SKM-1 (cell line): ENCODE measurements around the gene XPR1.

ENCODE experiments used
- DNase-seq: peaks from one replicate; lab custom pipeline; 2025; ENCODE audit not compliant: unreplicated experiment; lab: John Stamatoyannopoulos, UW

Gene XPR1

DNA sequence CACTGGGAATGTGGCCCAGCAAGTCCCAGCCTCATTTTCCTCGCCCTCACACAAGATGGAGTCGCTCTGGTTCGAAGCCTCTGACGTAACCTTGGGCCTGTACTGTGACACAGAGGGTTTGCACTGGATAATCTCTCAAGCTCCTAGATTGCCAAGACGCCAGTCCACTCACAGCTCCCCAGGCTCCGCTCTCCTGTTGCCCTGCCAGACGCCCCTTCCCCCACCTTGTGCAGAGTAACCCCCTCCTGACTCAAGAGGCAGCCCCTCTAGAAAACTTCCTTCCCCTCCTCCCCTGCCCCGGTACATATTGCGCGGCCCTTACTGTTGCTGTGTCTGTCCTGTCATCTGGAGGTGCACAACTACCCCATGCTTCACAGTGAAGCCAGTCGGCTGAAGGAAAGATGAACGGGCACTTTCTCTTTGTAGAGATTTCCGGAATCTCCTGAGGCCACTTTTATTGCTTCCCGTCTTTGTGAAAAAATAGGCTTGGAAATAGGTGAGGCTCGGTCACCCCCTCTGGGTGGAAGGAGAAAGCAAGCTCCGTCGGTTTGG, 279.9 kb downstream of the XPR1 start:
- DNase-seq: no peak

GRCh38 chr1:180912211-180912800, 280.5 kb downstream of the XPR1 start:
- no peak for DNase-seq

DNA sequence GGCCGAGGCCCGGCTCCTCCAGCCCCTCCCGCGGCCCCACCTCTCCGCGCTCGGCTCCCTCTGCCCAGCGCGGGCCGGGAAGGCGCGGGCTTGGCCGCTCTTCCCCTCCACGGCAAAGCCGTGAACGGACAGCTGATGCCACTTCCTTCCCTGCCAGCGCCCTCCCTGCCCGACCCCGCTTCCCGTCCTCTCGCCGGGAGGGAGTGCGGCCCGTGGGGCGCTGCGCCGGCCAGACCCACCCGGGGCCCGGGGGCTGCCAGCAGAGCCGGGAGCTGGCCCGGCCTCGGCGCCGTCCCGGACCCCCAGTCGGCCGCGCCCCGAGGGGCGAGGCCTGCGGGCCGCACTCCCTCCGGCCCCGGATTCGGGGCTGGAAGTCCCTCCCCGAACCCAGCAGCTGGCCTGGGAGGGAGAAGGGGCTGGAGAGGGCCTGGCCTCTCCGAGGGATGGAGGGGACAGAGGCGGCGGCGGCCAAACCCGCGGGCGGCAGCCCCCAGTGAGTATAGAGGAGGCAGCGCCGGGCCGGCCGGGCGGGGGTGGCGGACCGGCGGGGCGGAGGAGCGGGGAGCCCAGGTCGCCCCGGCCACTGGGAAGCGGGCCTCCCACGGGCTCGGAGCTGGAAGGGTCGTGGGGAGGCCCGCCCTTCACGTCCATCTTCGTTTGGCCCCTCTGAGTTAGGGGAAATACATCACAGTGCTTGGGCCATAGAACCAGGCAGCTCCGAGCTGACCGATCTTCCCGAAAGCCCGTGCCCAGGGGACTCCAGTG, 281.2 kb downstream of the XPR1 start, which contains the start of gene KIAA1614:
Gene KIAA1614 (plus strand): TSS at position 97 of the 765 bp plus-strand sequence. CDS start 347 bp downstream, at position 444.
- DNase-seq: no peak

GRCh38 chr1:180915426-180915965, 283.7 kb downstream of the XPR1 start:
- no peak for DNase-seq

- DNase-seq: no peak
Observed at GRCh38 chr1:180916012-180916770, 284.4 kb downstream of the XPR1 start.

GRCh38 chr1:180916771-180917170, 284.9 kb downstream of the XPR1 start:
- no peak for DNase-seq

DNA sequence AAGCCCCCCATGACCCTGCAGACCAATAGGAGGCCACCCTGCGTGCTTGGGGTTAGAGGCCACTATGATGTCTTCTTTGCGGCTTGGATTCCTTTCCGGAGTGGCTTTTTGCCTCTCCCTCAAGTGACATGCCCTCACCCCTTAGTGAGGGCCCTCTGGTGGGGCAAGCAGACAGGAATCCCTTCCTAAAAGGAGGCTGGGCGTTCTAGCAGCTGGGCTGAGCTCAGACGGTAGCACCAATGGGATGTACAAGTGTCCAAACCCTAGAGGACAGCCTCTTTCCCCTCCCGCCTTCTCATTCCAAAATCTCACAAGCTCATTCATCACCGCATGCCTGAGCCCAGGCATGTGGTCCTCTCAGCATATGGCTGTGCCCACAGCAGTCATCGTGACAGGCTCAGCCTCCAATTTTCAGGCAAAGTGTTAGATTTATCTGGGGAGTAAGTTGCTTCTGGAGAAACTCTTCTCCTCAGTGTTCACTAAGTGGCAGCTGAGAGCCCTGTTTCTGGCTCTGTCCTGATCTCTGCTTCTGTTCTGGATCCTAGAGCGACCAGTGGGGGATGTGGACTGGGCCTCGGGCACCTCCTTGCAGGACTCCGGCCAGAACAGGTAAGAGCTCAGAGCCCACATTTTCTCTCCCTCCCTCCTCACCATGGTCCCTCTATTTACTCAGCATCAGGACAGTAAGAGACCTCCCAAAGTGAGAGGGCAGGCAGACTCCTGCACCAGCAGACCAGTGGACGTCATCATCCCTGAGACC, 285.7 kb downstream of the XPR1 start:
- DNase-seq: no peak

DNA sequence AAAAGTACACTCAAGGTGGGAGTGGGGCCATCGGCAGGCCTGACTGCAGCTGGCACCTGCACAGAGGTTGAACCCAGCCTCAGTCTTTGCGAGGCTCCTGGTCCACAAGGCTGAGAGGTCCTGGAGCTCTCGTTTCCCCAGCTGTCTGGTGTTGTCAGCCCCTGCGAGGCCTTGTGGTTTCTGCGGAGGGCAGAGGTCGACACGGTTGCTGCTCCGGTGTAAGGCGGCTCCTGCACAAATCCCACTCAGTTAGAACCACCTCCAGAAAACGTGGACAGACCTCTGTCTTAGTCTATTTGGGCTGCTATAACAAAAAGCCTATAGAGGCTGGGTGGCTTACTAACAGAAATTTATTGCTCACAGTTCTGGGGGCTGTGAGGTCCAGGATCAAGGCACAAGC, 286.7 kb downstream of the XPR1 start:
- DNase-seq: no peak

GRCh38 chr1:180919183-180919700, 287.4 kb downstream of the XPR1 start:
- DNase-seq: no peak

GRCh38 chr1:180920193-180920592, 288.4 kb downstream of the XPR1 start:
- DNase-seq: no peak

GRCh38 chr1:180920702-180921101, 288.9 kb downstream of the XPR1 start:
- DNase-seq: no peak

DNA sequence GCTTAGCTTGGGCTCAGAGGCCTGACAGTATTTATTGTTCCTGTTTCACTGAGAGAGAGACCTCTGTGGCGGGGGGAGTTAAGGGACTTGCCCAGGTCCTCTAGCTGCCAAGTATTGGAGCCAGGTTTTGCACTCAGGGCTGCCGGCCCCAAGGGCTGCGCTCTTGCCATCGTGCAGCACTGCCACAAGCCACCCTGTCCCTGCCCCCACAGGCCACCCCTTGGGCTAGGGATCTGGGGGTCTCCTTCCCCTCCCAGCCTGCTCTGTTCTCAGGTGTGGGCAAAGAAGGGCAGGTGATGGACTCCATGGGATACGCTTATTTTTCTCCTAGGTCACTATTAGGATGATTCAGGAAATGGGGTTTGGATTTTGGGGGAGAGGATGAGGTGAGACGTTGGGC, 289.6 kb downstream of the XPR1 start:
- DNase-seq: no peak

DNA sequence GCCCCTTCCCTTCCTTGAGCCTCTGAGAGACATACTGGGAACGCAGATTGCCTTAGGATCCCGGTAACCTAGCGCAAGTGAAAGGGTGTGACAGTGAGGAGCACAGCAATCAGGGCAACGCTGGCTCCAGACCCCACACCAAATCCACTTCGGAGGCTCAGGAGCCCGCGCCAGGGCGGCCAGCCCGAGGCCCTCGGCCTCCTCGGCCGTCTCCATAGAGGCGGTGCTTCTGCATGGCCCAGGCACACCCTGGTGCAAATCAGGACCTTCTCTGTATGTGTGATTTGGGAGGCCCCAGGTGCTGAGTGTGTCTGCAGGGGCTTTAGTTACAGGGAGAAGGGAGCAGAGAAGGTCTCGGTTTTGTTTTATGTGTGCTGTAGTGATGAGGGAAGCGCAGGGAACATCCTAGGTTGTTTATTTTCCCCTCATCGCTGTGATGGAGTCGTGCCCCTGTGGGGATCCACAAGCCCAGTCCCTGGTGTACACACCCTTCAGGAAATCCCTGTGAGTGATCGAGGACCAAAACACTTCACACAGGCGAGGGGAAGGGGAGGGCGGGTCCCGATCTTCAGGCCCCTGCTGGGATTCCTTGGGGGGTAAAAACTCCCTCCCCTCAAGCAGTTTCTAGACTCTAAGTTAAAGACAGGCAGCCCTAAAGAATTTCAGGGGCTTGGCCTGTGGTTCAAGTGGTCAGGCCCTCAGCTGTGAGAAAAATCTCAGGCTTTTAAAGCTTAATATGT, 290.2 kb downstream of the XPR1 start:
- DNase-seq: no peak

DNA sequence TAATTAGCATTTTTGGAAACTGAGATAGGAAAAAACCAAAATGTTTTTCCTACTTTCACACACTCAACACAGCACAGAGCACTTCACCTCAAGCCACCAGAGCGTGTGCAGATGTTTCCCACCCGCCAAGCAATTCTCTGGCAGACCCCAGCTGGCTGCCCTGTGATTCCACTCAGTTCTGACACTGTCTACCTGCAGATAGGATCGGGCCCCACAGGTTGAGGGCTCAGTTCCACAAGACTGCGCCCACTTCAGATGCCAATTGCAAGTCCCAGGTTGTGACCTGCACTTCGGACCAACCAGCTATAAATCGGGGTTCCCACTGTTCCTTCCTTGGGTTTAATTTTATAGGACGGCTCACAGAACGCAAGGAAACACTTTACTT, 290.8 kb downstream of the XPR1 start:
- DNase-seq: no peak

GRCh38 chr1:180923021-180923841, 291.4 kb downstream of the XPR1 start:
- DNase-seq: no peak

DNA sequence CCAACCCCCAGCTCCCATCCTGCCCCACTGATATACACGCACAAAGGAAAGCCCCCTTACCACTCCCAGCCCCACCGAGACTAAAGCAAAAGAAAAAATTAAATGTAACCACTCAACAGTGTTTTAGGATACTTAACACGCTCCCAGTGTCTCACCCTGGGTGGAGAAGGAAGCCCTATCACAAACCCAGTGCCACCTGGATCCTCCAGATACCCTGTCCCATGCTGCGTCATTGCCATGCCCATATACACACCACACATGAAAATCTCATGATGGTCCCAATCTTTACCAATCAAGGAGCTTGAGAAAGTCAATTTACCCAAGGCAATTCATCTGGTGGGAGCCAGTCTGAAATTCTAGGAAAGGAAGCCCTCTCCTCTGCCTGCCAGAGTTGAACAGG, 292.1 kb downstream of the XPR1 start:
- DNase-seq: no peak

- no peak for DNase-seq
Observed at GRCh38 chr1:180924939-180925338, 293.1 kb downstream of the XPR1 start.

GRCh38 chr1:180925471-180926051, 293.7 kb downstream of the XPR1 start:
- no peak for DNase-seq
